Activated naive CD4-positive, alpha-beta T cell treated with anti-CD3 and anti-CD28 coated beads, Interleukin-2, amount 50 U/mL, for 24 hours (primary cell): ENCODE results near the gene NKX3-2.

Source experiments
- H3K27ac Mint-ChIP-seq: one replicate; pipeline ENCODE4 v1.8.0; 2021; ENCODE audit warnings: mild to moderate bottlenecking, mixed read lengths
- H3K27me3 Mint-ChIP-seq: one replicate; pipeline ENCODE4 v1.8.0; 2021; ENCODE audit warnings: mixed read lengths
- H3K36me3 Mint-ChIP-seq: one replicate; pipeline ENCODE4 v1.8.0; 2021; ENCODE audit warnings: mixed read lengths
- H3K4me1 Mint-ChIP-seq: one replicate; pipeline ENCODE4 v1.8.0; 2021; ENCODE audit warnings: mixed read lengths
- H3K4me3 Mint-ChIP-seq: one replicate; pipeline ENCODE4 v1.8.0; 2021; ENCODE audit warnings: mild to moderate bottlenecking, mixed read lengths
- H3K9me3 Mint-ChIP-seq: one replicate; pipeline ENCODE4 v1.8.0; 2021; ENCODE audit warnings: mixed read lengths

NKX3-2 gene

GRCh38 chr4:13548059-13548983, 4.0 kb upstream of the NKX3-2 start:
- peaks cover 6% of the 10 kb centered on the region for H3K9me3 Mint-ChIP-seq
- H3K36me3 Mint-ChIP-seq, result no peaks in the 10 kb centered on the region
- H3K4me1 Mint-ChIP-seq, result peaks cover 30% of the 10 kb centered on the region
- H3K4me3 Mint-ChIP-seq, result peak overlapping the region; percentile 51
- H3K27me3 Mint-ChIP-seq, result peaks cover 60% of the 10 kb centered on the region
- H3K27ac Mint-ChIP-seq, result peak overlapping the region; percentile 24

- no peak overlapping the region for H3K27ac Mint-ChIP-seq
- H3K4me3 Mint-ChIP-seq, result peak overlapping the region; percentile 66
- H3K36me3 Mint-ChIP-seq, result no peaks in the 10 kb centered on the region
- H3K9me3 Mint-ChIP-seq, result peaks cover 6% of the 10 kb centered on the region
- H3K4me1 Mint-ChIP-seq, result peaks cover 35% of the 10 kb centered on the region
- H3K27me3 Mint-ChIP-seq, result peaks cover 60% of the 10 kb centered on the region
Observed at GRCh38 chr4:13547485-13548041, 3.3 kb upstream of the NKX3-2 start.

GRCh38 chr4:13546941-13547484, 2.7 kb upstream of the NKX3-2 start:
- peaks cover 35% of the 10 kb centered on the region for H3K4me1 Mint-ChIP-seq

GRCh38 chr4:13546142-13546940, 2.0 kb upstream of the NKX3-2 start:
- H3K9me3 Mint-ChIP-seq, result peaks cover 6% of the 10 kb centered on the region
- H3K36me3 Mint-ChIP-seq, result no peaks in the 10 kb centered on the region
- peak overlapping the region; percentile 87 for H3K4me3 Mint-ChIP-seq
- peaks cover 35% of the 10 kb centered on the region for H3K4me1 Mint-ChIP-seq
- peak overlapping the region; percentile 71 for H3K27ac Mint-ChIP-seq
- peaks cover 50% of the 10 kb centered on the region for H3K27me3 Mint-ChIP-seq

More at GRCh38 chr4:13546941-13547484, 2.7 kb upstream of the NKX3-2 start:
- Mint-ChIP-seq H3K9me3 (peaks cover 6% of the 10 kb centered on the region), H3K36me3 (no peaks in the 10 kb centered on the region), H3K27ac (no peak overlapping the region), H3K4me3 (peak overlapping the region; percentile 87), H3K27me3 (peaks cover 54% of the 10 kb centered on the region)

GRCh38 chr4:13545394-13545808, 1.1 kb upstream of the NKX3-2 start:
- H3K36me3 Mint-ChIP-seq, result no peaks in the 10 kb centered on the region
- peaks cover 41% of the 10 kb centered on the region for H3K4me1 Mint-ChIP-seq
- H3K27me3 Mint-ChIP-seq, result peaks cover 49% of the 10 kb centered on the region
- H3K9me3 Mint-ChIP-seq, result peaks cover 6% of the 10 kb centered on the region
- H3K27ac Mint-ChIP-seq, result no peak overlapping the region
- H3K4me3 Mint-ChIP-seq, result peak overlapping the region; percentile 82

DNA sequence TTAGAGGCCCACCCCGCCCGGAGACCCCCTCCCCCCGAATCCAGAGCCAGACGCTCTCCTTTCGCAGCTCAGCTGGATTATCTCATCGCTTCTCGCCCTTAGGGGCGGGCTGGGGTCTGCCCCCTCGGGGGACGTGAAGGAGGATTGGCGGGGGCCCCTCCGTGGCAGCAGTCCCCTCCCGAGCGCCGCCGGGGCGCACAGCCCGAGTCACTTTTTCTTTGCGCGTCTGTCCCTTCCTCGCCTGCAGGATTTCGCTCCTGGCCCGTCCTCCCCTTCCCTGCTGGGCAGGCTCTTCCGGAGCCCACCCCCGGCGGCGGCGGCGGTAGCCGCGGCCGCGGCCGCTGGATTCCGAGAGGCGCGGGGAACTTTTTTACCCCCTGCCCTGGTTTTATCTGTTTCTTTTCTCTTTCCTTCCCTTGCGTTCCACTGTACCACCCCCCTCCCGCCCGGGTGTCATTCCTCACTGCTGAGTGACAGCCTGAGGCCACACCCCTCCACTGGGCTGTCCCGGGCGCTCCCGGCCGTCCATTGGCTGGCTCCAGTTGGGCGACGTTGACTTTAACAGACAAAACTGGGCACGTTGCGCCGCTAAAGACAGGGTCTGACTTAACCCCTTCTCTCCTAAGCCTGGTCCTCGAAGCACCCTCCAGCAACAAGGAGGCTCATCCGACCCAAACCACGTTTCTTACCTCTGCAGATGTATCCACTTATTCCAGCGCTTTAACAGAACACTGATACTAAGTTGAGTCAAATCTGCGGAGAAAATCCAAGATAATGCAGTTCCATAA, 492 bp upstream of the NKX3-2 start:
- peaks cover 45% of the 10 kb centered on the region for H3K4me1 Mint-ChIP-seq

GRCh38 chr4:13543032-13543838, 1.1 kb downstream of the NKX3-2 start:
- H3K27ac Mint-ChIP-seq, result no peak overlapping the region
- H3K27me3 Mint-ChIP-seq, result peaks cover 52% of the 10 kb centered on the region
- H3K4me3 Mint-ChIP-seq, result peak overlapping the region; percentile 67
- H3K9me3 Mint-ChIP-seq, result peaks cover 13% of the 10 kb centered on the region
- peaks cover 45% of the 10 kb centered on the region for H3K4me1 Mint-ChIP-seq
- peaks cover 1% of the 10 kb centered on the region for H3K36me3 Mint-ChIP-seq

More for the DNA sequence above, 492 bp upstream of the NKX3-2 start:
- H3K4me3 Mint-ChIP-seq, result peak overlapping the region; percentile 82
- no peaks in the 10 kb centered on the region for H3K36me3 Mint-ChIP-seq
- peak overlapping the region; percentile 10 for H3K27ac Mint-ChIP-seq
- H3K27me3 Mint-ChIP-seq, result peaks cover 50% of the 10 kb centered on the region
- peaks cover 6% of the 10 kb centered on the region for H3K9me3 Mint-ChIP-seq

GRCh38 chr4:13542577-13543031, 1.7 kb downstream of the NKX3-2 start:
- H3K27me3 Mint-ChIP-seq, result peaks cover 55% of the 10 kb centered on the region
- peaks cover 14% of the 10 kb centered on the region for H3K9me3 Mint-ChIP-seq
- H3K36me3 Mint-ChIP-seq, result peaks cover 2% of the 10 kb centered on the region
- H3K4me1 Mint-ChIP-seq, result peaks cover 47% of the 10 kb centered on the region
- no peak overlapping the region for H3K27ac Mint-ChIP-seq
- peak overlapping the region; percentile 67 for H3K4me3 Mint-ChIP-seq

DNA sequence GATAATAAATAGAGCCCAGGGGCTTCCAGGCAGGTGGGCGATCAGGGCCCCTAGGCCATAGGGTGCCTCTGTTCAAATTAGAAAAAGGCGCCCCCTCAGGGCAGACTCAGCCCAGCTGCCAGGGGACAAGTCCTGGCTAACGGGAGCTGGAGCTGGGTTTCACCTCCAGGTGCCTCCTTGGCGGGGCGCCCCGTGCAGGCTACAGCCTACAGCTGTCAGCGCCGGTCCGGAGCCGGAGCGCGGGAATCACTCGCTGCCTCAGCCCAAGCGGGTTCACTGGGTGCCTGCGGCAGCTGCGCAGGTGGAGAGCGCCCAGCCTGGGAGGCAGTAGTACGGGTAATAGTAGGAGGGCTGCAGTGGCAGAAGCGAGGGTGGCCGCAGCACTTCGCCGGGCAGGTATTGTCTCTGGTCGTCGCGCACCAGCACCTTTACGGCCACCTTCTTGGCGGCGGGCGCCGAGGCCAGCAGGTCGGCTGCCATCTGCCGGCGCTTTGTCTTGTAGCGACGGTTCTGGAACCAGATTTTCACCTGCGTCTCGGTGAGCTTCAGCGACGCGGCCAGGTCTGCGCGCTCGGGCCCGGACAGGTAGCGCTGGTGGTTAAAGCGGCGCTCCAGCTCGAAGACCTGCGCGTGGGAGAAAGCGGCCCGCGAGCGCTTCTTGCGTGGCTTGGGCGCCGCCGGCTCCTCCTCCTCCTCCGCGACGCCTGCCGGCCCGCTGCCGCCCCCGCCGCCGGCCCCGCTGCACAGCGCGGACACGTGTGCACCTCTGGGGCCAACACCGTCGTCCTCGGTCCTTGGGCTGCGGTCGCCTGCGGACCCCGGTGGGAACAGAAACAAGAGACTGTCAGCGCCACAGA, 2.4 kb downstream of the NKX3-2 start:
- H3K27ac Mint-ChIP-seq, result no peak overlapping the region
- H3K36me3 Mint-ChIP-seq, result peaks cover 2% of the 10 kb centered on the region
- H3K9me3 Mint-ChIP-seq, result peaks cover 15% of the 10 kb centered on the region
- H3K27me3 Mint-ChIP-seq, result peaks cover 59% of the 10 kb centered on the region
- H3K4me1 Mint-ChIP-seq, result peaks cover 45% of the 10 kb centered on the region
- peak overlapping the region; percentile 44 for H3K4me3 Mint-ChIP-seq

GRCh38 chr4:13541176-13541604, 3.1 kb downstream of the NKX3-2 start:
- H3K4me3 Mint-ChIP-seq, result peak overlapping the region; percentile 30
- H3K4me1 Mint-ChIP-seq, result peaks cover 38% of the 10 kb centered on the region
- peaks cover 4% of the 10 kb centered on the region for H3K36me3 Mint-ChIP-seq
- peaks cover 18% of the 10 kb centered on the region for H3K9me3 Mint-ChIP-seq
- H3K27me3 Mint-ChIP-seq, result peaks cover 59% of the 10 kb centered on the region
- no peak overlapping the region for H3K27ac Mint-ChIP-seq

DNA sequence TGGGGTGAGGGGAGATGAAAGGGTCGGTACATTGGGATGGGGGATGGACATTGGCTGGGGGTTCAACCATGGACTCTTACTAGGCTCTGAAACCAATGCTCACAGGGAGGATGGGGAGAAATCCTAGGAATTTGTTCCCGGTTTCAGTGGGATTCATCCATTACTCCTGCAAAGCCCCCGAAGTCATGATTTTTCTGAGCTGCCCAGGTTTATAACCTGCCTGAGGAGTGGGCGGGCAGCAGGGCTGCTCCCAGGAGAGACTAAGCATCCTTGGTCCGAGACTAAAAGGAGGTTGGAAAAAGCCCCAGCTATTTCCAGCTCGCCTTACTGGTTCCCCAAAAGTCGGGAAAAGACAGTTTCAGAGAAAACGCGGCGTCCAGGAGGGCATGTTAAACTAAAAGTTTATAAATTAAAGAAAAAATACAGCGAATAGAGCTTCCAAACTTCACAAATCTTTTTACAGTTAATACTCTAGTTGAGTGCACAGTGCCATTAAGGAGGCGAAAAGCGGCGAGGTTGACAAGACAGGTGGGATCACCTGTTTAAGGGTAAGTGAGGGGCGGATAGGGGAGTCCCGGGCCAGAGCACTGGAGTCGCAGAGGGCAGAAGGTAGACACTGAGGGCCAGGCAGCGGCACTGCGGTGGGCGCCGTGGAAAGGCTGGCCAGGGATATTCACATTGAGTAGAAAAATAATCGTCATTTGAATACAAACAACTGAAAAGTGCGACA, 3.7 kb downstream of the NKX3-2 start:
- peaks cover 14% of the 10 kb centered on the region for H3K9me3 Mint-ChIP-seq
- peaks cover 4% of the 10 kb centered on the region for H3K36me3 Mint-ChIP-seq
- H3K4me1 Mint-ChIP-seq, result peaks cover 35% of the 10 kb centered on the region
- H3K27me3 Mint-ChIP-seq, result peaks cover 62% of the 10 kb centered on the region
- H3K27ac Mint-ChIP-seq, result no peak overlapping the region
- H3K4me3 Mint-ChIP-seq, result no peak overlapping the region

DNA sequence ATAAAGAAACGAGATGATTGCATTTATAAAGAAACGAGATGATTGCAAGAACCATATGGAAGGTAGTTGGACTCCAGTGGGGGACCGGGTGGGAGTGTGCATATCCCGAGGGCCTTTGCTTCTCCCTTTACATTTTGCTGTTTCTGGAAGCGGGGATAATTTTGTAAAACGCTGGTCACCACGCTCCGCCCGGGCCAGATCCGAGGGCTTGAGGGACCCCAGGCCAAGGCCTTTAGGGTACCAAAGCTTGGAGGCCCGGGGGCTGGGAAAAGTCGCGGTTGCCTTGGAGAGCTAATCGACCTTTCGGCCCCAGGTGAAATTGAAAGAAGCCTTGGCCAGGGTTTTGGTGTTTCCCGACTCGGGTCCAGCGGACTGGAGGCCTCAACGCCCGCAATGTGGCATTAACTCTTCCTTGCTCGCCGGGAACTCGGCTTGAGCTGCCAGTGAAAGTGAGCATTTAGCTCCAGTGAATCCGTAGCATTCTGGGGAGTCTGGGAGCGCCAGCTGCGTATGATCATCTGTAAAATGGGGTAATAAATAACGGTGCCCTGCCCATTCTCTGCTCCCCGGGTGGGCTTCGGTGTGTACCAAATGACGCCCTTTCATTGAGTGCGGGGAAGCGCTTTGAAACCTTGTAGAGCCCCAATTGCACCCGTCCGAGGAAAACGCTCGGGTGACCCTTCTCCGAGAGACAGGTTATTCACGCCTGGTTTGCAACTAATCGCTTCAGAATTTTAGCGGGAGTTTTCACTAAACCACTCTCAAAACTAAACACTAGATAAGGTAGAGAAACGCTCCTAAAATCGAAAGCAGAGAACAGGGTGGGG, 4.5 kb downstream of the NKX3-2 start:
- Mint-ChIP-seq H3K9me3 (peaks cover 14% of the 10 kb centered on the region), H3K27ac (no peak overlapping the region), H3K4me3 (peak overlapping the region; percentile 59), H3K4me1 (peaks cover 29% of the 10 kb centered on the region), H3K27me3 (peaks cover 62% of the 10 kb centered on the region), H3K36me3 (peaks cover 4% of the 10 kb centered on the region)
